SK-MEL-5 (cell line): ENCODE results near the gene ZNF467. TPM values are rescaled to one million over a fixed set of nuclear protein-coding genes. Genes with fewer than 3 reads are reported as not detected.

ENCODE experiments used
- DNase-seq: peaks from one replicate; pipeline ENCODE4 v3.0.0-alpha.2; 2016; ENCODE audit warnings: low read depth, low spot score
- in situ Hi-C: cut with HindIII; loops from 2 replicates; pipeline ENCODE4 v1.10.0; 2016; ENCODE audit warnings: low sequenced_read_pairs, high pct_unique_total_duplicates, low pct_unique_long_range_greater_than_20kb
- polyA plus RNA-seq, 2 experiments: library from polyadenylated mRNA; depleted of rRNA; stranded (reverse); fragments of >200 nt; gene quantifications; 2 replicates each; pipeline ENCODE4 v1.2.3, GENCODE V29; 2015
- total RNA-seq: library from RNA; depleted of rRNA; stranded (reverse); fragments of >200 nt; shearing (Covaris generic); gene quantifications from 2 replicates; pipeline ENCODE4 v1.2.3, GENCODE V29; 2014; rRNA removed

Gene ZNF467, protein sequence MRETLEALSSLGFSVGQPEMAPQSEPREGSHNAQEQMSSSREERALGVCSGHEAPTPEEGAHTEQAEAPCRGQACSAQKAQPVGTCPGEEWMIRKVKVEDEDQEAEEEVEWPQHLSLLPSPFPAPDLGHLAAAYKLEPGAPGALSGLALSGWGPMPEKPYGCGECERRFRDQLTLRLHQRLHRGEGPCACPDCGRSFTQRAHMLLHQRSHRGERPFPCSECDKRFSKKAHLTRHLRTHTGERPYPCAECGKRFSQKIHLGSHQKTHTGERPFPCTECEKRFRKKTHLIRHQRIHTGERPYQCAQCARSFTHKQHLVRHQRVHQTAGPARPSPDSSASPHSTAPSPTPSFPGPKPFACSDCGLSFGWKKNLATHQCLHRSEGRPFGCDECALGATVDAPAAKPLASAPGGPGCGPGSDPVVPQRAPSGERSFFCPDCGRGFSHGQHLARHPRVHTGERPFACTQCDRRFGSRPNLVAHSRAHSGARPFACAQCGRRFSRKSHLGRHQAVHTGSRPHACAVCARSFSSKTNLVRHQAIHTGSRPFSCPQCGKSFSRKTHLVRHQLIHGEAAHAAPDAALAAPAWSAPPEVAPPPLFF
- 0.13 TPM in 1 of 2 replicates, not detected in the other for total RNA-seq
- 0.95 and 1.5 TPM in 2 replicates for polyA plus RNA-seq (2015; cell fraction: cytosol; rRNA removed)
- 1.3 and 2.7 TPM in 2 replicates for polyA plus RNA-seq (2015; cell fraction: nucleus; rRNA removed)

DNA sequence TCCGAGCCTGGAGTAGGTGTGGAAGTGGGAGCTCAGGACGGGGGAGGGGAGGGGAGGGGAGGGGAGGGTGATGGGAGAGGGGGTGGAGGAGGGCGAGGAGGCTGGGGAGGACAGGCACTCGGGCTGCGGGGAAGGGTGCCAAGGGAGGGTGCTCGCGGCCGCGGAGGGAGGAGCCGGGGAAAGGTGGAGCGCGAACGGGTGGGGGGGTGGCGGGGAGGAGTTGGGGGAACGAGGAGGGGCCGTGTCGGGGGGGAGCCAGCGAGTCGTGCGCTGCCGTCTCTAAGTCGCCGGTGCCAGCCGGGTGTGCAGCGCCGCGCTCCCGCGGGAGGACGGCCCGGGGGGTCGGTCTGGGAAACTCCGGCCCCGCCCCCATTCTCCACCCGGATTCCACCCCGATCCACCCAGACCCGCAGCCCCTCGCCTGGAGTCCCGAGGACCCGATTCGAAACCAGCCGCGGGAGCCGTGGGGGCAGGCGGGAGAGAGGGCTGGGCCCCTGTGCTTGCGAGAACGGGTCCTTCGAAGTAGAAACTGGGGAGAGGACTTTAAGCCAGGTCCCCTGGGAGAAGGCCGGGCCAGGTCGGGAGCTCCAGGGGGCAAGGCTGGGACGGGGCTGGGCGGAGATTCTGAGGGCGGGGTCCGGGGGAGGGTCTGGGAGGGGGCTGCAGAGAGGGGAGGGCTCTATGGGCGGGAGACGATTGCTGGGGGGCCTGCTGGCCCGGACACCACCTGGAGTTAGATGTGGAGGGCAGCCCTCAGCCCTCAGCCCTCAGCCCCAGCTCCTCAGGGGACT is at the start of gene ZNF467:
Gene ZNF467 (minus strand): TSS at position 143 of the 791 bp plus-strand sequence. CDS start 2,556 bp downstream, outside the sequence.
- in situ Hi-C loops: no loop called here
- DNase-seq: no peak

DNA sequence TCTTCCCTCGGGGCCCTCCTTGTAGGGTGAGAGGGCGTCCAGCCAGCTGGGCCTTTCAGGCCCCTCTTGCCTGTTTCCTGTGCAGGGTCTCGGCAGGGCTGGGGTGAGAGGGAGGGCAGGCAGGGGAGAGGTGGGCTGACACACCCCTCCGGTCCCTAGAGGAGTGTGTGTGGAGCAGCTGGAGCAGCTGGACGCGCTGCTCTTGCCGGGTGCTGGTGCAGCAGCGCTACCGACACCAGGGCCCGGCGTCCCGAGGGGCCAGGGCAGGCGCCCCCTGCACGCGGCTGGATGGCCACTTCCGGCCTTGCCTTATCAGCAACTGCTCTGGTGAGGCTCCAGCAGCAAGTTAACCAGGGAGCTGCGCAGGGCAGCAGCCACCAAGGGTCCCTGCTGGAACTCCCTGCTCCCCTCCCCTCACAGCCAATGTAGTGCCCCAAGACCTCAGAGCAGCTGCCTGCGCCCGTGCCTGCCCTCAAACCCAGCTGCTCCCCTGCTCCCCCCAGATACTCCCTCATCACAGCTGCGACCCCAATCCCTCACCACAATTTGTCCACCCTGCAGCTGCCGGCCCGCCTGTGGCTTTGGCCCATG is 49.1 kb upstream of the ZNF467 start:
- no peak for DNase-seq
- in situ Hi-C loops: no loop called here

DNA sequence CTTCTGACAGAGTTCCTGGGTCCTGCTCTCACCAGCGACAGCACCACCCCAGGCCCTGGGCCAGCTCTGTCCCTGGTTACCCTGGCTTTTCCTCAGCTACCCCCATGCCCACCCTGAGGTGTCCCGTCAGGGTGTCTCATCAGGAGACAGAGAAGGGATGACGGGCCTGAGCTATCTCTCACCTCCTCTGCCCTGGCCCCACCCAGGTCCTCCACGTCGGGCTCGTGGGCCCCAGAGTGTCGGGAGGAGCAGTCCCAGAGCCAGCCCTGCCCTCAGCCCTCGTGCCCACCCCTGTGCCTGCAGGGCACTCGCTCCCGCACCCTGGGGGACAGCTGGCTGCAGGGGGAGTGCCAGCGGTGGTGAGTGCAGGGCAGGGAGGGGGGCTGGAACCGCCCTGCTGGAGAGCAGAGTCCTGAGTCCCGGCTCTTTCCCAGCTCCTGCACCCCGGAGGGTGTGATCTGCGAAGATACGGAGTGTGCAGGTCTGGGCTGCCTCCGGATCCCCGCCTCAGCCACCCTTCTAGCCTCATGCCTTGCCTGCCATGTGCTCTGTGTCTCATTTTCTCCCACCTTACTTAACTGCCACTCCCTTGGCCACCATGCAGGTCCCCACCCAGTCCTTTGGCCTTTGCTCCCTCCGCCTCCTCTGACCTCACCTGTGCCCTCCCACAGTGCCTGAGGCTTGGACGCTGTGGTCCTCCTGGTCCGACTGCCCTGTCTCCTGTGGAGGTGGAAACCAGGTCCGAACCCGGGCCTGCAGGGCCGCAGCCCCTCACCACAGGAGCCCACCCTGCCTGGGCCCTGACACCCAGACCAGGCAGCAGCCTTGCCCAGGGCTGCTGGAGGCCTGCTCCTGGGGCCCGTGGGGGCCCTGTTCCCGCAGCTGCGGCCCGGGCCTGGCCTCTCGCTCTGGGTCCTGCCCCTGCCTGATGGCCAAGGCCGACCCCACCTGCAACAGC is 48.1 kb upstream of the ZNF467 start:
- in situ Hi-C loops: no loop called here

DNA sequence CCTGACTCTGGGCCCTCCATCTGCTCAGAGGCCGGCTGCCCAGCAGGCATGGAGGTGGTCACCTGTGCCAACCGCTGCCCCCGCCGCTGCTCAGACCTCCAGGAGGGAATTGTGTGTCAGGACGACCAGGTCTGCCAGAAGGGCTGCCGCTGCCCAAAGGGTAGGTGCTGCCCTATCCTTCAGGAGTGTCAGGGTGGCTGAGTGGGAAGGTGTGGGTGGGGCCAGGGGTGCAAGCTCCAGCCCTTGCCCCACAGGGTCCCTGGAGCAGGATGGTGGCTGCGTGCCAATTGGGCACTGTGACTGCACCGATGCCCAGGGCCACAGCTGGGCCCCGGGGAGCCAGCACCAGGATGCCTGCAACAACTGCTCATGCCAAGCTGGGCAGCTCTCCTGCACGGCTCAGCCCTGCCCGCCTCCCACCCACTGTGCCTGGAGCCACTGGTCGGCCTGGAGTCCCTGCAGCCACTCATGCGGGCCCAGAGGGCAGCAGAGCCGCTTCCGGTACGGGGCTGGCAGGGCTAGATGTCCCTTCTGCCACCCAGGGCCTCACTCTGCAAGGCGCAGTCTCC is 47.3 kb upstream of the ZNF467 start:
- no peak for DNase-seq
- in situ Hi-C loops: no loop called here

More for the DNA sequence above, 48.1 kb upstream of the ZNF467 start:
- DNase-seq: no peak

DNA sequence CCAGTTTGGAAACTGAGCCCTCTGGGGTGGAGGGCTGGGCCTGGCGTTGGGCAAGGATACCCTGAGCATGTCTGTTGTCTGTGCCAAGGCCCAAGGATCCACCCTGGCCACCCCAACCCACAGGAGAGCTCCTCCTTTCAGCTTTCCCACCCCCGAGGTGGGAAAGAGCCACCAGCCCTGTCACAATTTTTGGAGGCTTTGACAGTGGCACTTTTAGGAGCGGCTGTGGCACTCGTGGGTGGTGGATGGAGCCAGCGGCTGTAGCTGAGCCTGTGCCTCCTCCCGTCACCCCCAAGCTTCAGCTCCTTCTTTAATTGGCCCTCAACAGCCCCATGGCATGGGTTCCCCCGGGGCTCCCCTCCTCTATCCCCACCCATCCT is 46.6 kb upstream of the ZNF467 start:
- in situ Hi-C loops: no loop called here
- no peak for DNase-seq

DNA sequence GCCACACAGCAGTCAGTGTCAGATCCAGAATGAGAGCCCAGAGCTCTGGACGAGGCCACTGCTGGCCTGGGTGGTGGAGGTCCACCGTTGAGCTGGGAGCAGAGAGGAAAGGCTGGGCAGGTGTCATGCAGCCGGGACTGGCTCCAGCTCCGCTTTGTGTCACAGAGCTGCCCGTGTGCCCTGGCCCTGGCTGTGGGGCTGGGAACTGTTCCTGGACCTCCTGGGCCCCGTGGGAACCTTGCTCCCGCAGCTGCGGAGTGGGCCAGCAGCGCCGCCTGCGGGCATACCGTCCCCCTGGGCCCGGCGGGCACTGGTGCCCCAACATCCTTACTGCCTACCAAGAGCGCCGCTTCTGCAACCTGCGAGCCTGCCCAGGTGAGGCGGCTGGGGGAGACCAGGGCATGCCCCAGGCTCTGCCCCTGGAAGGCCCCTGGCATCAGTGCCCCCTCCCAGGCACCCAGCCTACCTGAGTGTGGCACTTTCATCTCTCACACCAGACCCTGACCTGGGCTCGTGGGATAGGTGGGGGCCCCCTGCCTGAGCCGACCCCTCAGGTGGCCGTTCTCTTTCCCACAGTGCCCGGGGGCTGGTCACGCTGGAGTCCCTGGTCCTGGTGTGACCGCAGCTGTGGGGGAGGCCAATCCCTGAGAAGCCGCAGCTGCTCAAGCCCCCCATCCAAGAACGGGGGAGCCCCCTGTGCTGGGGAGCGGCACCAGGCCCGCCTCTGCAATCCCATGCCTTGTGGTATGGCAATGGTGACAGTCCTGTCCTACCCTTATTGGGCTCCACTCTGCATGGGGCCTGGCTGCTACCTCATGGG is 46.0 kb upstream of the ZNF467 start:
- no peak for DNase-seq
- in situ Hi-C loops: no loop called here

DNA sequence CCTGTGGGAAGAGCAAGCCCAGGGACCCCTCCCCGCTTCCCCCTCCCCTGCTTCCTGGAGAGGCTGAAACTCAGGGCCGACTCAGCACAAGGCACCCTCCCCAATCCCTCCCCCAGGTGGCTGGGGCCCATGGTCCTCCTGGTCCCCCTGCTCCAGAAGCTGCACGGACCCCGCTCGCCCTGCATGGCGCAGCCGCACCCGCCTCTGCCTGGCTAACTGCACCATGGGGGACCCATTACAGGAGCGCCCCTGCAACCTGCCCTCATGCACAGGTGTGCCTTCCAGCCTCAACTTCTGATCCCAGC is 45.1 kb upstream of the ZNF467 start:
- in situ Hi-C loops: no loop called here
- DNase-seq: no peak

DNA sequence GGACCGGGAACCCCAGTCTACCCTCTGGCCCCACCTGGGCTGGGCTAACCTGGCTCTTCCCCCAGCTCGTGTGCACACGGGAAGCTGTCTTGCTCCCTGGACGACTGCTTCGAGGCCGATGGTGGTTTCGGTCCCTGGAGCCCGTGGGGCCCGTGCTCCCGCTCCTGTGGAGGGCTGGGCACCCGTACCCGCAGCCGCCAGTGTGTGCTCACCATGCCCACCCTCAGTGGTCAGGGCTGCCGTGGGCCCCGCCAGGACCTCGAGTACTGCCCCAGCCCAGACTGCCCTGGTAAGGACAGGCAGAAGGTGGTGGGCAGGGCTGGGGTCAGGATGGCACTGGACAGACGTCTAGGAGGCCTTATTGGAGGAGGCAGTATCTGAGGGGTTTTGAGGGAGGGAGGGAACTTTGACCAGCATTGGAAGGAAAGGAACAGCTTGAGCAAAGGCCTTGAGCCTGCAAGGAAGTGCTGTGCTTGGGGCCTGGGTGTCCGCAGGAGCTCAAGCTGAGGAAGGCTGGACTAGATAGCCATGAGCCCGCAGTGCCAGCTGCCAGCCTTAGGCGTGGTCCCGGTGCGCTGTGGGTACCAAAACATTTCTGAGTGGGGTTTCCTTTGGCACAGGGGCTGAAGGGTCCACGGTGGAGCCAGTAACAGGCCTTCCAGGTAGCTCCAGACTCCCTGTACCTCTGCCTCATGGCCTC is 44.6 kb upstream of the ZNF467 start:
- in situ Hi-C loops: no loop called here
- no peak for DNase-seq

DNA sequence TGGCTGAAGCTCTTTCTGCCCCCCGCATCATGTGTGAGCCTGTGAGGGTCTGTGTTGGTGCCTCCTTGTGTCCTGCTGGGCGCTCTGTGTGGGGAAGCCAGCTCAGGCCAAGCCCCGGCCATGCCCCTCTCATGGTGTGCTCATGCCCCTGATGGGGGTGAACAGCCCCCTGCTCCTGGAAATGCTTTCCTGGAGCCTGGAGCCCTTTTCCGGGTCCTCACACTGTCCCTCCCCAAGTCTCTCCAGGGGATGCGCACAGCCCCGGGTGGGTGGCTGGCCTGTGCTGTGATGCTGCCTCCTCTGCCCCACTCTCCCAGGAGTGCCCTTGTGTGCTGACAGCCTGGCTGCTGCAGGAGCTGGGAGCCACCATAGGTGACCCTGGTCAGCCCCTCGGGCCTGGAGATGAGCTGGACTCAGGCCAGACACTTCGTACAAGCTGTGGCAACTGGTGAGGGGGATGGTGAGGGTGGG is 43.9 kb upstream of the ZNF467 start:
- DNase-seq: no peak
- in situ Hi-C loops: no loop called here

DNA sequence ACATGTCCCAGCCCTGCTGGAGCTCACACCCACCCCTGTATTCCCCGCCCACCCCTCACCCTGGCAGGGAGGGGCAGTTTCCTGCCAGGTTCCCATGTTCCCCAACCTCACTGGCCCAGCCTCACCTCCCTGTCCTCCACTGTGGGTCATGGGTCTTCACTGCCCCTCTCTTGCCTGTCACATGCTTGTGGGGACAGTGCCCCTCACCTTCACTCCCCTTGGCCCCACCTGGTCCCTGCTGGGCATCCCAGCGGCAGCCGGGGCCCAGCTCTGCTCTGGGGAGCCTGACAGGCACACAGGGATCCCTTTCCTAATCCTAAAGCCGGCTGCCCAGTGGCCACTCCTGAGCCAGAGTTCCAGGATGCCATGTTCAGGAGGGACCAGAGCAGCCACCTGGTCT is 43.4 kb upstream of the ZNF467 start:
- DNase-seq: no peak
- in situ Hi-C loops: no loop called here

DNA sequence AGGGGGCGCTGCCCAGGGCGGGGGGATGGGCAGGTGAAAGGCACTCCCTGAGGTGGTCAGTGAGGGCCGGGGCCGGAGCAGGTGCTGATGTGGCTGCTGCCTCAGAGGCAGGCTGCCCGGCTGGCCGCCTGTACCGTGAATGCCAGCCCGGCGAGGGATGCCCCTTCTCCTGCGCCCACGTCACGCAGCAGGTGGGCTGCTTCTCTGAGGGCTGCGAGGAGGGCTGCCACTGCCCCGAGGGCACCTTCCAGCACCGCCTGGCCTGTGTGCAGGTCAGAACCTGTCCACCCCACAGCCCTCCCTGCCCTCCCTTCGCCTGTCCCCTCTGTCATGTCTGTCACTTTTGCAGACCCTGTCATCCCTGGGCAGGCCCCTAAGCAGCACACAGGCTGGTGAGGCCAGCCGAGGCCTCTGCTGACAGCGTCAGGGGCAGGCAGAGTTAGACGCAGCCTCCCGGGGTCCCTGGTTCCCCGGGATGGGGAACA is 42.9 kb upstream of the ZNF467 start:
- in situ Hi-C loops: no loop called here
- no peak for DNase-seq

DNA sequence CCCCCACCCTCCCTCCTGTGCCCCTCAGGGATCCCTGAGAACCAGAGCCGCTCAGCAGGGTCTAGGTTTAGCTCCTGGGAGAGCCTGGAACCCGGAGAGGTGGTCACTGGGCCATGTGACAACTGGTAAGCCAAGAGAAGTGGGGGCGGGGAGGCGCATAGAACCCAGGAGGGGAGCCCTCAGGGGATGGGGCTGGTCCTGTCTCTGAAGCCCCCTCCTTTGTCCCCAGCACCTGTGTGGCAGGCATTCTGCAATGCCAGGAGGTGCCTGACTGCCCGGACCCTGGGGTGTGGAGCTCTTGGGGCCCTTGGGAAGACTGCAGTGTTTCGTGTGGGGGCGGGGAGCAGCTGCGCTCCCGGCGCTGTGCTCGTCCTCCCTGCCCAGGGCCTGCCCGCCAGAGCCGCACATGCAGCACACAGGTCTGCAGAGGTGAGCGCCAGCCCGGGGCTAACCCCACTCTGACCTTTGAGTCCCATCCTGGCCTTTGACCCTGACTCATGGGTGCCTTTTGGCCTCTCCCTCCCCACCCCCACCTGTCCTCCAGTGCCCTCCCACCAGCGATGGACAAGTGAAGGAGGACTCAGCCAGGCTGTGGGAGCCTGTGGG is 42.4 kb upstream of the ZNF467 start:
- in situ Hi-C loops: no loop called here
- no peak for DNase-seq

DNA sequence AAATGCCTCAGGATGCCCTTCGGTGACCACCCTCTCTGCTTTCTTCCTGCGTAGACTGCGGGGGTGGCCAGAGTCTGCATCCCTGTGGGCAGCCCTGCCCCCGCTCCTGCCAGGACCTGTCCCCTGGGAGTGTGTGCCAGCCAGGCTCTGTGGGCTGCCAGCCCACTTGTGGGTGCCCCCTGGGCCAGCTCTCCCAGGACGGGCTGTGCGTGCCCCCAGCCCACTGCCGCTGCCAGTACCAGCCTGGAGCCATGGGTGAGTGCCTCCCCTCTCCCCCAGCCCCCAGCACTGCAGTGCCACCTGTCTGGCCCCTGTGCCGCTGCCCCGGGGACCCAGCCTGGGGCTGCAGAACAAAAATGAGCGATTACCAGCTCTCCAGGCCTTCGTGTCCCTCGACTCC is 41.7 kb upstream of the ZNF467 start:
- DNase-seq: no peak
- in situ Hi-C loops: no loop called here

DNA sequence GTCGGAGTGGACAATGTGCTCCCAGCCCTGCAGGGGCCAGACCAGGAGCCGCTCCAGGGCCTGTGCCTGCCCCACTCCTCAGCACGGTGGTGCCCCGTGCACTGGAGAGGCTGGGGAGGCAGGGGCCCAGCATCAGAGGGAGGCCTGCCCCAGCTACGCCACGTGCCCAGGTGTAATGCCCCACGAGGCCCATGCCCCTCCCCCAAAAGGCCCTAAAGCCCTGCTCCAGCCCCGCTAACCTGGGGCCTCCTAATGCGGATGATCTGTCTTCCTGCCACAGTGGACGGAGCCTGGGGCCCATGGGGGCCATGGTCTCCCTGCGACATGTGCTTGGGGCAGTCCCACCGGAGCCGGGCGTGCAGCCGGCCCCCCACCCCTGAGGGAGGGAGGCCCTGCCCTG is 41.1 kb upstream of the ZNF467 start:
- in situ Hi-C loops: no loop called here
- no peak for DNase-seq
